ENCODE results near the gene FHL1. TPM values are rescaled to one million over a fixed set of nuclear protein-coding genes. Genes with fewer than 3 reads are reported as not detected.

Gene FHL1
- total RNA-seq, 1 donor from 2014 or later = 15.5 TPM

DNA sequence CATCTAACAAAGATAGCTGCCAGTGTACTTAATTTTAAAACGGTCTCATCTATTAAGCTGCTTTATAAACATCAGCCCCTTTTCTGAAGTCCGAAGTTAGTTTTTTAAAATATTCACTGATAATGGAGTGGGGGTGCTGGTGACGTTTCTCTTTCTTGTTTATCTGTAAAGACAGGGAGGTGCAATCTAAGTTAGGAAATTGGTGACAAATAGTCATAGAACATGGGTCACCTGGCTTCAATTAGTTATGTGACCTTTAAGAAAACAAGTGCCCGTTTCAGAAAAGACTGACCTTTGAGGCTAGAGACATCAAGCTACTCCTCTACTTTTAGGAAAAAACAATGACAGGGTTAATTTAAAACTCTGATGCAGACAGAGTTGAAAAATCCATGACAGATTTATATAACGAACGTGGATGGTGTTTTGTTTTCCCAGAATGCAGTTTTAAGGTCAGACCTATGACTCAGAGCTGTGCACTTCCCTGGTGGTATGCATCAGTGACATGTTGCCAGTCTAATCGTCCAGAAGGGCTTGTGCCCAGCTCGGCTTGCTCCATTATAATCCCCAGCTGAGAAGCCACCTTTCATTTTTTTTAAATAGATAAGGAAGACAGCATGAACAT lies 38.2 kb downstream of the FHL1 start:
- H3K4me3 ChIP-seq (ENCODE audit: low read depth, low read length) = no peak overlapping the region
- TF ChIP-seq, protein P1, sequence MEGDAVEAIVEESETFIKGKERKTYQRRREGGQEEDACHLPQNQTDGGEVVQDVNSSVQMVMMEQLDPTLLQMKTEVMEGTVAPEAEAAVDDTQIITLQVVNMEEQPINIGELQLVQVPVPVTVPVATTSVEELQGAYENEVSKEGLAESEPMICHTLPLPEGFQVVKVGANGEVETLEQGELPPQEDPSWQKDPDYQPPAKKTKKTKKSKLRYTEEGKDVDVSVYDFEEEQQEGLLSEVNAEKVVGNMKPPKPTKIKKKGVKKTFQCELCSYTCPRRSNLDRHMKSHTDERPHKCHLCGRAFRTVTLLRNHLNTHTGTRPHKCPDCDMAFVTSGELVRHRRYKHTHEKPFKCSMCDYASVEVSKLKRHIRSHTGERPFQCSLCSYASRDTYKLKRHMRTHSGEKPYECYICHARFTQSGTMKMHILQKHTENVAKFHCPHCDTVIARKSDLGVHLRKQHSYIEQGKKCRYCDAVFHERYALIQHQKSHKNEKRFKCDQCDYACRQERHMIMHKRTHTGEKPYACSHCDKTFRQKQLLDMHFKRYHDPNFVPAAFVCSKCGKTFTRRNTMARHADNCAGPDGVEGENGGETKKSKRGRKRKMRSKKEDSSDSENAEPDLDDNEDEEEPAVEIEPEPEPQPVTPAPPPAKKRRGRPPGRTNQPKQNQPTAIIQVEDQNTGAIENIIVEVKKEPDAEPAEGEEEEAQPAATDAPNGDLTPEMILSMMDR (conservative IDR thresholded peaks at IDR 0.05; ENCODE audit: low read depth, low read length) = no peak
- no peak for DNase-seq (ENCODE audit: low read depth)

DNA sequence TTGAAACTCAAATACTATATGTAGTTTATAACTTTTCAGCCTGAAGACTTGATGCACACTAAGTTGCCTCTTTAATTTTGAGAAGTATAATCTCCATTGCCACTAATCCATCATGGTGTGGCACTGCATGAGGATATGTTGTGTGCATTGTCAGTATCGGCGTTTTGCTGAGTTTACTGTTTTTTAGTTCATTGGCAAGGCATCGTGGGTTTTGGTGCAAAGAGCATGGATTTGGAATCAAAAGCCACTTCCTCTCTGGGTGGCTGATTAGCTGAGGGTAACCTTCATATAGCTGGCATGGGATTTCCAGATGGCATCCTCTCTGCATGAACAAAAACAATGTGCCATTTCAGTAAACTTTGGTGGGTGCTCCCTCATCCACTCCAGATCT lies 38.7 kb downstream of the FHL1 start:
- H3K4me3 ChIP-seq (ENCODE audit: low read depth, low read length) = no peak overlapping the region
- TF ChIP-seq, protein P1 (conservative IDR thresholded peaks at IDR 0.05; ENCODE audit: low read depth, low read length) = no peak
- no peak for DNase-seq (ENCODE audit: low read depth)

DNA sequence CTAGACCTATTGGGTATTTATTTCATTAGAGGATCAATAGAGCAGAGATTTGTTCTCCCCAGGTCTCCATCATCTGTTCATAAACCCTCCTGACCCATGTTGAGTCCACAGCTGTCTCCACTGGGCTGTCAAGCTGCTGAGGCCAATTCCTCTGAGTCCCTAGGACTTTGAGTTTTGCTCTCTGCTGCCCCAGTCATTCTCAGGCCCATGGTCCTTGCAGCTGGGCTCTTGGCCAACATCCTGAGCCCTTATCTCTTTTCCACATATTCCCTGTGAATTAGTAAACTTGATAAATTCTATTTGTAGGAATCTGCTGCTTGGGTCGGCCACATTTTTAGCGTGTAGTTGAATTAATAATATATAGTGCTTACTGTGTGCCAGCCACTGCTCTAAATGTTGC lies 41.9 kb downstream of the FHL1 start:
- TF ChIP-seq, protein P1 (conservative IDR thresholded peaks at IDR 0.05; ENCODE audit: low read depth, low read length) = no peak
- DNase-seq (ENCODE audit: low read depth) = no peak
- H3K4me3 ChIP-seq (ENCODE audit: low read depth, low read length) = no peak overlapping the region

DNA sequence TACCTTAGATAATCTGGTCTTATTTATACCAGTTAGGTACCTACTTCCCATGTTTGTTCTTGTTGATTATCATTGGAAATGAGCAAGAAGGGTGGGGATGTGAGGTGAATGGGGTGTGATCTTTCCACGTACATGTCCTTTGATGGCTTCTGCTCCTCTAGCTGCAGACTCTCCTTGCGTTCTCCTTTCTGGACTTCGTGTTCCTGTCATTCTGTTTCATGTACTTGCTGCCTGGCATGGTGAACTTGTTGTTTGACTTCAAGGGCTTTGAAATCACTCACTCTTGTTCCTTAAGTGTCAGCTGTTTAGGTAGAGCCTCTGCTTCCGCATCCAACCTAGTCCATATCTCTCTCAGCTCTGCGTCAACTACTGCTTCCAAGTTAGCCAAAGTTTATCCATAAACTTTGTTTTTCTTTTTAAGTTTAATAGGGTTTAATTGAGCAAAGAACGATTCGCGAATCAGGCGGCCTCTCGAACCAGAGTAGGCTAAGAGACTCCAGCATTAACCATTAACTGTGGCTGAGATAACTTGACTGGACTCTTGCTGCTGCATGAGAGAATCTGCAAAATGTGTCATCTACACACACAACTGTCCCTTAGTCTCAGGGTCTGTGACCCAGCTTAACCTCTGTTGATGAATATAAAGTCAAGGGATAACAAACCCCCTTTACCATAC lies 42.8 kb downstream of the FHL1 start:
- no peak for DNase-seq (ENCODE audit: low read depth)
- TF ChIP-seq, protein P1 (conservative IDR thresholded peaks at IDR 0.05; ENCODE audit: low read depth, low read length) = no peak
- H3K4me3 ChIP-seq (ENCODE audit: low read depth, low read length) = no peak overlapping the region

DNA sequence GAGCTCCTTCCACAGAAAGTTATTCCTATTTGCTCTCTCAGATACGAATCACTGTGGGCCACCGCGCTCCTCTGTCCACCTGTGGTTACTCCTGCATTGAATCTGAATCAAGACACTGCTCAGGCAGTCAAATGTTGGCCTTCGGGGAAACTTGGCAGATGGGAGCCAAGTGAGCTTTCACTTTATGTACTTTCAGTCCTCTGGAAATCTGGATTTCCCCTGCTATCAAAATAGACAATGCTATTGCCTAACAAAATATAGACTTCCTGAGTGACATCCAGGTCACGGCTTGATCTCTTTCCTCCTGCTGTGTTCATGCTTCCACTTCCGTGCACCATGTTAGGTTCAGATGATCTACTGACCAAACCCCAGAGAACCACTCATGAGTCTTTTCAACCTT lies 43.8 kb downstream of the FHL1 start:
- no peak overlapping the region for H3K4me3 ChIP-seq (ENCODE audit: low read depth, low read length)
- TF ChIP-seq, protein P1 (conservative IDR thresholded peaks at IDR 0.05; ENCODE audit: low read depth, low read length) = no peak
- no peak for DNase-seq (ENCODE audit: low read depth)

DNA sequence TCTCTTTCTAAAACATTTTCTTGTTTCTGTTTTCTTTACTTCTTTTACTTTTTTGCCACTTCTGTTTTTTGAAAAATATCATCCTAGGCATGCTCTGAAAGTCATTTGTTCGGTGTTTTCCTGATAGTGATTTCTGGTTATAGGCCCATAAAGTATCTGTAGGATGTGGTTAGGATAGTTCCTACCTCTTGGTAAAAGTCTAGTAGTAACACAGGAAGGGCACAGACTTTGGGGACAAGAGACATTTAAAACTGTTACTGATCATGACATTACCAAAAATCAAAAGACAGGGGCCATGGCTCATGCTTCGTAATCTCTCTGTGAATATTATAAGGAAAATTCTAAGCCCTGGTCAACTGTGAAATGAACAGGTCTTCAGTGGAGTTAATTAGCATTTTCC lies 44.8 kb downstream of the FHL1 start:
- TF ChIP-seq, protein P1 (conservative IDR thresholded peaks at IDR 0.05; ENCODE audit: low read depth, low read length) = no peak
- DNase-seq (ENCODE audit: low read depth) = no peak
- H3K4me3 ChIP-seq (ENCODE audit: low read depth, low read length) = no peak overlapping the region
